K562 (cell line): Measurements from ENCODE around the gene ADIPOR1. TPM values are rescaled to one million over a fixed set of nuclear protein-coding genes. Genes with fewer than 3 reads are reported as not detected.
A peak's percentile ranks its signal among the peaks of the same experiment; 100 is the strongest.

Source experiments
- ATF1 ChIP-seq, 2 experiments: fragments of 450-650 bp in 1 of 2; IDR thresholded peaks; 2 replicates each; pipeline ENCODE4 v1.6.1; 2016; ENCODE audit warnings: missing compliant biosample characterization in 1 of 2, missing genetic modification characterization in 1 of 2
- BRCA1 ChIP-seq, 2 experiments: fragments of 450-650 bp in 1 of 2; sonication (generic) in 1 of 2; formaldehyde crosslinking in 1 of 2; IDR thresholded peaks; 2 replicates each; pipeline versions ENCODE4 v1.5.0 to v1.6.1; 2017 to 2020; ENCODE audit warnings: mild to moderate bottlenecking in 1 of 2, missing genetic modification reagents in 1 of 2
- CREB3 ChIP-seq: fragments of 450-650 bp; conservative IDR thresholded peaks from 2 replicates; pipeline ENCODE4 v1.6.1; 2016; ENCODE audit warnings: missing genetic modification characterization, low read depth, mild to moderate bottlenecking, missing compliant biosample characterization, moderate library complexity
- E2F8 ChIP-seq: fragments of 450-650 bp; IDR thresholded peaks from 2 replicates; pipeline ENCODE4 v1.7.1; 2018; ENCODE audit warnings: mild to moderate bottlenecking, low read depth; ENCODE audit not compliant: partially characterized antibody
- ELF2 ChIP-seq: fragments of 250-450 bp; sonication (Bioruptor Pico); IDR thresholded peaks from 2 replicates; pipeline ENCODE4 v1.5.0; 2021; ENCODE audit warnings: mild to moderate bottlenecking
- ETV1 ChIP-seq: fragments of 450-650 bp; conservative IDR thresholded peaks from 2 replicates; pipeline ENCODE4 v1.6.1; 2016; ENCODE audit warnings: missing genetic modification characterization, control low read depth, low read depth, missing compliant biosample characterization
- ETV6 ChIP-seq, 3 experiments: fragments of 150-350 bp in 1 of 3; sonication (generic) in 1 of 3; formaldehyde crosslinking in 1 of 3; IDR thresholded peaks; 2 replicates each; pipeline versions ENCODE4 v1.6.1 to v1.8.0; 2014 to 2022; ENCODE audit warnings: borderline replicate concordance in 2 of 3, low read depth in 2 of 3, antibody characterized with exemption in 1 of 3, low read length in 1 of 3, mild to moderate bottlenecking in 1 of 3, missing genetic modification reagents in 1 of 3
- GATAD2B ChIP-seq: fragments of 450-650 bp; IDR thresholded peaks from 2 replicates; pipeline ENCODE4 v1.6.1; 2017; ENCODE audit warnings: mild to moderate bottlenecking, borderline replicate concordance
- HLTF ChIP-seq: fragments of 450-650 bp; IDR thresholded peaks from 2 replicates; pipeline ENCODE4 v1.6.1; 2016
- ILF3 ChIP-seq: fragments of 450-650 bp; IDR thresholded peaks from 2 replicates; pipeline ENCODE4 v1.6.1; 2018; ENCODE audit warnings: antibody characterized with exemption, mild to moderate bottlenecking, moderate library complexity, borderline replicate concordance
- PURB ChIP-seq: sonication (generic); formaldehyde crosslinking; IDR thresholded peaks from 2 replicates; pipeline ENCODE4 v1.9.0; 2021; ENCODE audit warnings: low read depth, mild to moderate bottlenecking, missing genetic modification reagents
- RBM15 ChIP-seq: fragments of 200-400 bp; formaldehyde crosslinking; IDR thresholded peaks from 2 replicates; pipeline ENCODE4 v1.6.1; 2018; ENCODE audit warnings: mild to moderate bottlenecking, low read length, moderate library complexity; ENCODE audit not compliant: insufficient read depth
- RCOR1 ChIP-seq, 2 experiments: IDR thresholded peaks; 2 replicates each; pipeline ENCODE4 v1.6.1; 2012; ENCODE audit warnings: low read depth in 2 of 2, low read length in 2 of 2, borderline replicate concordance in 1 of 2, improper control_type of control experiment in 1 of 2
- STAG1 ChIP-seq: sonication (generic); formaldehyde crosslinking; IDR thresholded peaks from 2 replicates; pipeline ENCODE4 v1.5.0; 2020; ENCODE audit warnings: missing genetic modification reagents, borderline replicate concordance
- ZNF224 ChIP-seq: sonication (generic); formaldehyde crosslinking; IDR thresholded peaks from 2 replicates; pipeline ENCODE4 v1.8.0; 2022; ENCODE audit warnings: mild to moderate bottlenecking, missing genetic modification reagents
- ZNF282 ChIP-seq: sonication (generic); formaldehyde crosslinking; IDR thresholded peaks from 2 replicates; pipeline ENCODE4 v1.8.1; 2023; ENCODE audit warnings: missing genetic modification reagents
- ZNF696 ChIP-seq: fragments of 250-450 bp; sonication (Bioruptor Pico); conservative IDR thresholded peaks from 2 replicates; pipeline ENCODE4 v1.4.0; 2020; ENCODE audit warnings: mild to moderate bottlenecking, moderate library complexity
- ZNF76 ChIP-seq: fragments of 250-450 bp; sonication (Bioruptor Pico); IDR thresholded peaks from 2 replicates; pipeline ENCODE4 v1.4.0; 2020; ENCODE audit warnings: mild to moderate bottlenecking, moderate library complexity, borderline replicate concordance
- polyA plus RNA-seq, 8 experiments: library from polyadenylated mRNA; depleted of rRNA in 4 of 8; stranded (reverse) in 5 of 8; unstranded in 3 of 8; fragments of >200 nt; fragmentation: Nextera tagmentation in 2 of 8; fragmentation: Illumina TruSeq in 1 of 8; extraction: Ambion mirVana in 2 of 8; extraction: Trizol in 1 of 8; gene quantifications; 2 replicates each; pipeline versions ENCODE4 v1.2.1 to v1.2.3, GENCODE V29; 2011 to 2014; ENCODE audit warnings: inconsistent platforms in 1 of 8, missing spikeins in 1 of 8
- total RNA-seq, 7 experiments: library from RNA; depleted of rRNA in 6 of 7; stranded (reverse); fragments of >200 nt in 6 of 7; fragmentation: Illumina TruSeq in 2 of 7; extraction: Trizol in 2 of 7; gene quantifications; 2 replicates each; pipeline versions ENCODE4 v1.2.1 to v1.2.3, GENCODE V29; 2011 to 2021; ENCODE audit warnings: low replicate concordance in 1 of 7
- TF ChIP-seq, protein P1 (sequence below): sonication (generic); formaldehyde crosslinking; IDR thresholded peaks from 2 replicates; pipeline ENCODE4 v1.8.0; 2022; ENCODE audit warnings: missing genetic modification reagents, mild to moderate bottlenecking, borderline replicate concordance
- TF ChIP-seq, protein P2 (sequence below): IDR thresholded peaks from 2 replicates; pipeline ENCODE4 v1.6.1; 2012; ENCODE audit warnings: low read depth, low read length, improper control_type of control experiment, borderline replicate concordance

ADIPOR1 gene
- total and polyA plus RNA-seq, 9 of the 15 experiments (the other 6 are each of a cell fraction or from before 2014, with no cell fraction given) = 29.0 to 217 (median 100) TPM

DNA sequence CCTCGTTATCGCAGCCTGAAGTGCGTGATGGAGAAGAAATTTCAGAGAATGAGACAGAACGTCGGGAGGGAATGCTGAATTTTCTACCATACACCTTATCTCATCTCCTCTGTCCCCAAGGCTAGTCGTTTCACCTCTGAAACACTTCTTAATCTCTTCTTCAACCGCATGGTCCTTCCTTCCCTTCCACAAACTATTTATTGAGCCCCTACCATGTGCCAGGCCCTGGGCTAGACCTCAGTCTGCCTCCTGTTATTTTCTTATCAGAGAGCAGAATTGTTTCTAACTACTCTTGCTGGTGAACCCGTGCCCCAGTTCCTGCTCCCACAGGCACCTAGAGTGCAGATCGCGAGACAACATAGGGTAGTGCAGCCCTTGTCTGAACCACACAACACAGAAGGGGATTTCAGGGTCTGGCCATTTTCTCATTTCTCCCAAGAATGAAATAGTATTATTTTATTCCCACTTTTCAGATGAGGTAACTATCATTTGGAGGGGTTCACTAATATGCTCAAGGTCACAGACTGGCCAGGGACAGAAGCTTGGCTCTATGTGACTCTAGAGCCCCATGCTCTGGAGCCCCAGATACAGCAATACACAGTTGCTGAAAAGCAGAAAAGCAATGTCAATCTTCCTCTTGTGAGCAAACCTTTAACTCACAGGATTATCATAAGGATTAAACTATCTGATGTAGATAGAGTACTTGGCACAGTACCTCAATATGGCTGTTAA is 598 bp upstream of the ADIPOR1 start (continued):
- TF ChIP-seq ILF3 = no peak
- peak; percentile 43 for TF ChIP-seq E2F8
- TF ChIP-seq RBM15 = no peak
- TF ChIP-seq ATF1 (CRISPR knock-in tag; IDR thresholded peaks at IDR 0.05) = no peak
- TF ChIP-seq ATF1 (tag; IDR thresholded peaks at IDR 0.05) = no peak
- TF ChIP-seq ZNF76 (CRISPR knock-in tag) = no peak
- no peak for TF ChIP-seq CREB3 (tag)
- TF ChIP-seq ZNF224 (CRISPR knock-in tag) = no peak
- TF ChIP-seq ETV1 = no peak
- TF ChIP-seq BRCA1 (IDR thresholded peaks at IDR 0.05) = no peak
- TF ChIP-seq BRCA1 (CRISPR knock-in tag; IDR thresholded peaks at IDR 0.05) = no peak
- no peak for TF ChIP-seq STAG1 (CRISPR knock-in tag)
- TF ChIP-seq, protein P1, sequence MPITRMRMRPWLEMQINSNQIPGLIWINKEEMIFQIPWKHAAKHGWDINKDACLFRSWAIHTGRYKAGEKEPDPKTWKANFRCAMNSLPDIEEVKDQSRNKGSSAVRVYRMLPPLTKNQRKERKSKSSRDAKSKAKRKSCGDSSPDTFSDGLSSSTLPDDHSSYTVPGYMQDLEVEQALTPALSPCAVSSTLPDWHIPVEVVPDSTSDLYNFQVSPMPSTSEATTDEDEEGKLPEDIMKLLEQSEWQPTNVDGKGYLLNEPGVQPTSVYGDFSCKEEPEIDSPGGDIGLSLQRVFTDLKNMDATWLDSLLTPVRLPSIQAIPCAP = no peak
- TF ChIP-seq ZNF696 (CRISPR knock-in tag) = no peak
- no peak for TF ChIP-seq GATAD2B
- TF ChIP-seq RCOR1 (IDR thresholded peaks at IDR 0.05; ENCODE audit: borderline replicate concordance in 1 of 2, low read depth in 2 of 2, low read length in 2 of 2) = 0 out of 4 replicates have a peak, but pooled peaks of 1 of the 2 experiments have one; percentile 24
- TF ChIP-seq, protein P2, sequence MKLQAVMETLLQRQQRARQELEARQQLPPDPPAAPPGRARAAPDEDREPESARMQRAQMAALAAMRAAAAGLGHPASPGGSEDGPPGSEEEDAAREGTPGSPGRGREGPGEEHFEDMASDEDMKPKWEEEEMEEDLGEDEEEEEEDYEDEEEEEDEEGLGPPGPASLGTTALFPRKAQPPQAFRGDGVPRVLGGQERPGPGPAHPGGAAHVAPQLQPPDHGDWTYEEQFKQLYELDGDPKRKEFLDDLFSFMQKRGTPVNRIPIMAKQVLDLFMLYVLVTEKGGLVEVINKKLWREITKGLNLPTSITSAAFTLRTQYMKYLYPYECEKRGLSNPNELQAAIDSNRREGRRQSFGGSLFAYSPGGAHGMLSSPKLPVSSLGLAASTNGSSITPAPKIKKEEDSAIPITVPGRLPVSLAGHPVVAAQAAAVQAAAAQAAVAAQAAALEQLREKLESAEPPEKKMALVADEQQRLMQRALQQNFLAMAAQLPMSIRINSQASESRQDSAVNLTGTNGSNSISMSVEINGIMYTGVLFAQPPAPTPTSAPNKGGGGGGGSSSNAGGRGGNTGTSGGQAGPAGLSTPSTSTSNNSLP = no peak
- no peak for TF ChIP-seq ELF2 (CRISPR knock-in tag)
- TF ChIP-seq ETV6 (IDR thresholded peaks at IDR 0.05; ENCODE audit: borderline replicate concordance in 1 of 2, low read depth in 2 of 2, low read length in 1 of 2) = no peak
- no peak for TF ChIP-seq ETV6 (CRISPR knock-in tag; IDR thresholded peaks at IDR 0.05; ENCODE audit: borderline replicate concordance)
- no peak for TF ChIP-seq ZNF282 (CRISPR knock-in tag)
- no peak for TF ChIP-seq HLTF
- no peak for TF ChIP-seq PURB
